ENCODE measurements around the gene POLE. TPM values are rescaled to one million over a fixed set of nuclear protein-coding genes. Genes with fewer than 3 reads are reported as not detected.
A peak's percentile ranks its signal among the peaks of the same experiment; 100 is the strongest.

POLE gene
- total RNA-seq, 1 experiment from 2014 or later: 200 TPM

GRCh38 chr12:132611620-132612019 lies 75.5 kb downstream of the POLE start:
- Mint-ChIP-seq H3K4me1 (ENCODE audit: low read depth, unreplicated experiment) (peaks cover 13% of the 10 kb centered on the region), H3K36me3 (ENCODE audit: insufficient read depth, unreplicated experiment) (peaks cover 4% of the 10 kb centered on the region), H3K27me3 (ENCODE audit: unreplicated experiment) (peaks cover 77% of the 10 kb centered on the region), H3K27ac (ENCODE audit: unreplicated experiment) (no peak overlapping the region), H3K9me3 (ENCODE audit: low read depth, unreplicated experiment) (peaks cover 3% of the 10 kb centered on the region), H3K4me3 (ENCODE audit: low read depth, unreplicated experiment) (no peak overlapping the region)
- intact Hi-C loops (cut with micrococcal nuclease; ENCODE audit: unreplicated experiment): no loop called here
- BruUV-seq (replicated peaks): no TSS peak
- TF ChIP-seq CTCF (IDR thresholded peaks at IDR 0.05; ENCODE audit: unreplicated experiment): no peak
- CTCF ChIA-PET: no interaction called here
- DNase-seq: no peak

DNA sequence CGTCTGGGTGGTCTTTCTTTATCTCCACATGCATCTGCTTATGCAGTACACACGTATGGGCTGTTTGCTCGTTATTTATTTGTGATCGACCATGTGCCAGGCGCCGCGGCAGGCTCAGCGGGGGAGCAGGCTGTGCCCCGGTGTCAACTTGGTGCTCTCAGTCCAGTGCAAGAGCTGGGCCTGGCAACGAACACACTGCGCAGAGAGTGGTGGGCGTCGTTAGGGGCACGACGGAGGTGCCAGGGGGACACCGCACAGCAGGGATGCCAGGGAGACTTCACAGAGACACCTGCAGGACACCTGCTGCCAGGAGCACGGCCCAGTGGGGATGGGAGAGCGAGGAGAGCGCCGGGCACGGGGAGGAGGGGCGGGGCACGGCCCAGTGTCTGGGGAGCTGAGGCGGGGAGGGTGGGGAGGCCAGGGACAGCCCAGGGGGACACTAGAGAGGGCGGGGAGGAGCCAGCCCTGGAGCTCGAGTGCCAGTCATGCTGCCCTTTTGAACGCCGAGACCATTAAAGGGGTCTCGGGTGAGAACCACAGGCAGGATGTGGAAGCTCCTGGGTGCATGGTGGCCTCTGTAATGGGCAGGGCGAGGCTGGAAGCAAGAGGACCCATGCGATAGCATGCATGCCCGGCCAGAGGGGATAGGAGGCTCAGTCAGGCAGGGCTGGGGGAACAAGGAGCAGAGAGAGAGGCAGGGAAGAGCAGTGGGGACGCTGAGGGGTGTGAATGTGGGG lies 76.1 kb downstream of the POLE start:
- no TSS peak for BruUV-seq (replicated peaks)
- intact Hi-C loops (cut with micrococcal nuclease; ENCODE audit: unreplicated experiment): no loop called here
- no peak for DNase-seq
- CTCF ChIA-PET: no interaction called here
- peaks cover 13% of the 10 kb centered on the region for H3K4me1 Mint-ChIP-seq (ENCODE audit: low read depth, unreplicated experiment)
- H3K27me3 Mint-ChIP-seq (ENCODE audit: unreplicated experiment): peaks cover 77% of the 10 kb centered on the region
- H3K27ac Mint-ChIP-seq (ENCODE audit: unreplicated experiment): no peak overlapping the region
- H3K9me3 Mint-ChIP-seq (ENCODE audit: low read depth, unreplicated experiment): peaks cover 3% of the 10 kb centered on the region
- peaks cover 4% of the 10 kb centered on the region for H3K36me3 Mint-ChIP-seq (ENCODE audit: insufficient read depth, unreplicated experiment)
- H3K4me3 Mint-ChIP-seq (ENCODE audit: low read depth, unreplicated experiment): peak overlapping the region; percentile 12
- TF ChIP-seq CTCF (IDR thresholded peaks at IDR 0.05; ENCODE audit: unreplicated experiment): no peak

DNA sequence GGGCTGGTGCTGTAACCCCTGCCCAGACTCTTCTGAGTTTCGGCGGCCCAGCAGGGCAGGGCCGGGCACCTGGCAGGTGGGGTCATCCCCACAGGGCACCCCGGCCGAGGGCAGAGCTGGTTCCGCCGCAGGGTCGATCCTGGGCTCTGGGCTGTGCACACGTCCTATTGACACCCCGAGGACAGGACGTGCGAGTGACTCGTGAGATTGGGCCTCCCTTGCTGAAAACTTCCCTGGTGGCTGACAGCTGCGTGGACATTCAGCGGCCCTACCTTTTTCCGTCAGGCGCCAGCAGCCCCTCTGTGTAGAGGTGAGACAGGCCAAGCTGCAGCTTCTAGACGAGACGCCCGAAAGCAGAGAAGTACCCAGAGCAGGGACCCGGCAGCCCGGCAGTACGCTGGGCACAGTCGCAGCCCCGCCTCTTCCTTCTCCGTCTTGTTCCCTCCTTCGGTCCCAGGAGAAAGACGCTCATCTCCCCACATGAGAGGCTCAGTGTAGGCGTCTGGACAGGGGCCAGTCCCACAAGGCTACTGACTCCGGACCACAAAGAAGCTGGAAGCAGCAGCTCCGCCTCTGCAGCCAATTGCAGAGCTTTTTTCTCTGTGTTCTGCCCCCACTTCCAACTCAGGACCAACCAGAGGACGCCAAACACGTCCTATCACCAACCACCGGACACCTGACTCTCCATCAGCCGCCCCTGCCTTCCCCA lies 76.9 kb downstream of the POLE start, which contains the start of gene LRCOL1:
Gene LRCOL1, minus strand, starts transcription at position 532 of the 709 bp plus-strand sequence. CDS start 4,331 bp downstream, outside the sequence.
- BruUV-seq (replicated peaks): no TSS peak
- Mint-ChIP-seq H3K36me3 (ENCODE audit: insufficient read depth, unreplicated experiment) (no peaks in the 10 kb centered on the region), H3K27ac (ENCODE audit: unreplicated experiment) (no peak within 1 kb of the TSS), H3K4me1 (ENCODE audit: low read depth, unreplicated experiment) (peaks cover 13% of the 10 kb centered on the region), H3K27me3 (ENCODE audit: unreplicated experiment) (peaks cover 75% of the 10 kb centered on the region), H3K4me3 (ENCODE audit: low read depth, unreplicated experiment) (peak within 1 kb of the TSS; percentile 12), H3K9me3 (ENCODE audit: low read depth, unreplicated experiment) (no peaks in the 10 kb centered on the region)
- no peak for DNase-seq
- CTCF ChIA-PET: interaction anchor here (1.0 kb wide), 1 partner anchor 49 kb away, joined by 3 read pairs; no protein-coding TSS in a partner anchor
- intact Hi-C loops (cut with micrococcal nuclease; ENCODE audit: unreplicated experiment): no loop called here
- no peak for TF ChIP-seq CTCF (IDR thresholded peaks at IDR 0.05; ENCODE audit: unreplicated experiment)

DNA sequence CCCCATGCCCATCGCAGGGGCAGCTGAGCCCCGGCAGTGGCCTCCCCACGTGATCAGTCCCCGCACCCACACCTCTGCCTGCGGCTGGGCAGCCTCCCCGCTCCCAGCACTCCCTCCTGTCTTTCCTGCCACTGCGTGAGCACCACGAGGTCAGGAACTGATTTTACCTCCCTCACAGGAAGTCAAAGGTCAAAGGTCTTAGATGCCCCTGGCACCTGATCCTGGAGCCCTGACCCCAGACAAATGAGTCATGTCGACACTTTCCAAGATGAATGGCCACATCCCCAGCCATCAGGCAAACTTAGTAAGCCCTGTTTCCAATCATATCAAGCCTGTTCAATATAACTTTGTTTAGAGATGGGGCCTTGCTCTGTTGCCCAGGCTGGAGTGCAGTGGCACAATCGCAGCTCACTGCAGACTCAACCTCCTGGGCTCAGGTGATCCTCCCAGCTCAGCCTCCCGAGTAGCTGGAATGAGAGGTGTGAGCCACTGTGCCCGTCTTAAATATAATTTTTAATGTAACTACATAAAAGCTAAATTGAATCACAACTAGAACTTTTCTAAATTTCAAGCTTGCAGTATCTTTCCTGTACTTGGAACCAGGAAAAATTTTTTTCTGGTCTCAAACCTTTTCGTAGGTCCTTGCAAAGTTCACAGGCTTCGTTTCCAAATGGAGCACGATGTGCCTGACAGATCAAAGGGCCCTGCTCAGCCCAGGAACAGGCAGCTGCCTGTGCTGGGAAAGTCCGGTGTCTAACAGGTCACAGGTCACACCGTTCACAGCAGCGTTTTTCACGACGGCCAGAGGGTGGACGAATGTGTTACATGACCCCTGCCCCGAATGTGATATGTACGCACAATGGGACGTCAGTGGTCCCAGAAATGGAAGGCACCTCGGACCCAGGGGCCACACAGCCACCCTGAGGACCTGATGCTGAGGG lies 78.6 kb downstream of the POLE start:
- Mint-ChIP-seq H3K36me3 (ENCODE audit: insufficient read depth, unreplicated experiment) (no peaks in the 10 kb centered on the region), H3K27ac (ENCODE audit: unreplicated experiment) (no peak overlapping the region), H3K9me3 (ENCODE audit: low read depth, unreplicated experiment) (no peaks in the 10 kb centered on the region), H3K4me3 (ENCODE audit: low read depth, unreplicated experiment) (no peak overlapping the region), H3K27me3 (ENCODE audit: unreplicated experiment) (peaks cover 82% of the 10 kb centered on the region), H3K4me1 (ENCODE audit: low read depth, unreplicated experiment) (peaks cover 13% of the 10 kb centered on the region)
- DNase-seq: no peak
- no TSS peak for BruUV-seq (replicated peaks)
- intact Hi-C loops (cut with micrococcal nuclease; ENCODE audit: unreplicated experiment): no loop called here
- TF ChIP-seq CTCF (IDR thresholded peaks at IDR 0.05; ENCODE audit: unreplicated experiment): no peak
- CTCF ChIA-PET: no interaction called here

Measured in Calu3 (cell line).